ENCODE data around the gene XXYLT1. TPM values are rescaled to one million over a fixed set of nuclear protein-coding genes. Genes with fewer than 3 reads are reported as not detected.

XXYLT1 gene
- total and polyA plus RNA-seq, 10 donors = 2.7 to 22.3 (median 9.5) TPM

DNA sequence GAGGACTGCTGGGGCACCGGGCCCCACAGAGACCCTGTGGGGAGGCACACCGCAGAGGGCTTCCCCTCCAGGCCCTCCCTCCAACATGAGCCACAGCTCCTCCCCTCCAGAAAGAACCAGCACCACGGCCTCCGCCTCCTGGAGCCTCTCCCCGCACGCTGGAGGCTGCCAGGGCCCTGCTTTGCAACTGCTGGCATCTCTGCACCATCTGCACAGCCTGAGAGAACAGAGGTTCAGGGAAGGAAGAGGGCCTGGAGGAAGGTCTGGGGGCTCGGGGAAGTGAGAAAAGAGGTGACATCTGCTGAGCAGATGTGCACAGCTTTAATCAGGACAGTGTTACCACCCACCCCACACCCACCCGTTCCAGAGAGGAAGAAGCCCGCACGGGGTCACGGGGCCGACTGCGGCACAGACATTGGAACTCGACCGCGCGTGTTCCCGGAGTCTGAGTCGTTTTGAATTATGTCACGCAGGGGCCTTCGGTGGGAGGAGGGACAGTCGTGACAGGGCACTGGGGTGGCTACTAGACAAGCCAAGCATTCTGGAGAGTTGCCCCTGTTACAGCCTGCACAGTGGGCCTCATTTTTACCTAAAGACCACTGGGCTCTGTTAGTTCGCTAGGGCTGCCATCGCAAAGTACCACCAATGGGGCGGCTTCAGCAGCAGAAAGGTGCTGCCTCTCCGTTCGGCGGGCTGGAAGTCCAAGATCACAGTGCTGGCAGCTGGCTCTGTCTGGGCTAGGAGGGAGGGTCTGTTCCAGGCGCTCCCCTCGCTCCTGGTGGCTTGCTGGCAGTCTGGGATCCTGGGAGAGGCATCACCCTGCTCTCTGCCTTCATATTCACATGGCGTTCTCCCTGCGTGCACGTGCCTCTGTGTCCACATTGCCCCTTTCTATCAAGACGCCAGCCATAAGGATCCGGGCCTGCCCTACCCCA lies 194.8 kb downstream of the XXYLT1 start:
- intact Hi-C loops (cut with DNase I; ENCODE audit: low total_unique reads) = no loop called here
- TF ChIP-seq, protein P1, sequence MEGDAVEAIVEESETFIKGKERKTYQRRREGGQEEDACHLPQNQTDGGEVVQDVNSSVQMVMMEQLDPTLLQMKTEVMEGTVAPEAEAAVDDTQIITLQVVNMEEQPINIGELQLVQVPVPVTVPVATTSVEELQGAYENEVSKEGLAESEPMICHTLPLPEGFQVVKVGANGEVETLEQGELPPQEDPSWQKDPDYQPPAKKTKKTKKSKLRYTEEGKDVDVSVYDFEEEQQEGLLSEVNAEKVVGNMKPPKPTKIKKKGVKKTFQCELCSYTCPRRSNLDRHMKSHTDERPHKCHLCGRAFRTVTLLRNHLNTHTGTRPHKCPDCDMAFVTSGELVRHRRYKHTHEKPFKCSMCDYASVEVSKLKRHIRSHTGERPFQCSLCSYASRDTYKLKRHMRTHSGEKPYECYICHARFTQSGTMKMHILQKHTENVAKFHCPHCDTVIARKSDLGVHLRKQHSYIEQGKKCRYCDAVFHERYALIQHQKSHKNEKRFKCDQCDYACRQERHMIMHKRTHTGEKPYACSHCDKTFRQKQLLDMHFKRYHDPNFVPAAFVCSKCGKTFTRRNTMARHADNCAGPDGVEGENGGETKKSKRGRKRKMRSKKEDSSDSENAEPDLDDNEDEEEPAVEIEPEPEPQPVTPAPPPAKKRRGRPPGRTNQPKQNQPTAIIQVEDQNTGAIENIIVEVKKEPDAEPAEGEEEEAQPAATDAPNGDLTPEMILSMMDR (IDR thresholded peaks at IDR 0.05 in 8 of 11, conservative IDR thresholded peaks at IDR 0.05 in 3 of 11) = no peak
- peak in 1 of 3 donors; percentile 0 for TF ChIP-seq POLR2AphosphoS5 (IDR thresholded peaks at IDR 0.05)
- H3K27ac ChIP-seq = no peak overlapping the region
- peaks cover 0 to 5% (median 0%) of the 10 kb centered on the region in 6 donors for H3K36me3 ChIP-seq
- WGBS, 5 donors = 77 to 86% (median 78%) methylated on average over 32 to 35 of the region's 35 CpGs
- no peaks in the 10 kb centered on the region for H3K27me3 ChIP-seq (replicated peaks in 1 of 7)
- peaks cover 0 to 68% (median 33%) of the 10 kb centered on the region in 6 donors for H3K4me1 ChIP-seq
- H3K4me3 ChIP-seq = no peak overlapping the region
- H3K9me3 ChIP-seq = no peaks in the 10 kb centered on the region
- peak; percentile 67 for DNase-seq

DNA sequence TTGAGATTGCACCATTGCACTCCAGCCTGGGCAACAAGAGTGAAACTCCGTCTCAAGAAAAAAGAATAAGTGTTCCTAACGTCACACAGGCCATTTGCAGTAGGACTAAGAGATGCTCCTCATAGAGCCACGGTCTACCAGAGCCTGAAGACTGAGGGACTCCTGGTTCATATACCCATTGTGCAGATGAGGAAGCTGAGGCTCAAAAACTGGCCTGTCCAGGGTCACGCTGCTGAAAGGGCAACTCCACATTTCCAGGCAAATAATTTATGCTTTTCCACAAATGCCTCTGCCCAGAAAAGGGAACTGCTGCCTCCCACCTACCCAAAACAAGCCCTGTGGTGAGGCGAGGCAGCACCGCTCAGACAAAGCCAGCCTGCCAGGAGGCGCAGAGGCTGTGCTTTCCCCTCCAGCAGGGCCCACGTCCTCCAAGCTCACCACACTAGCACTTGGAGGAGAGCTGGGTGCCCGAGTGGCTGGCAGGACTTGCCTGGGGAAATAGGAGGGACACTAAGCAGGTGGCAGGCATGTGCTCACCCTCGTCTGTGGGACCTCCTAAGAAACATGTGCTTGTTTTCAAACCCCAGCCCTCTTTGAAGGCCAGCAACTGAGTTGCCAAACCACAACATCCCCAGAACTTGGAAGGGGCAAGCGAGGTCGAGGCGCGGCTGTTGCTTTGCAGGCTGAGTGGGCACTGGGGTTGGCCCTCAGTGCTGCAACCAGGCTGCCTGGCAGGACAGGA lies 195.6 kb downstream of the XXYLT1 start:
- DNase-seq = peak; percentile 66
- Histone ChIP-seq H3K36me3 (peaks cover 0 to 6% (median 0%) of the 10 kb centered on the region in 6 donors), H3K9me3 (no peaks in the 10 kb centered on the region), H3K4me1 (peaks cover 0 to 60% (median 25%) of the 10 kb centered on the region in 6 donors), H3K4me3 (no peak overlapping the region), H3K27ac (no peak overlapping the region), H3K27me3 (replicated peaks in 1 of 7) (no peaks in the 10 kb centered on the region)
- 68 to 77% (median 76%) methylated on average over 13 to 14 of the region's 14 CpGs for WGBS, 5 donors
- intact Hi-C loops (cut with DNase I; ENCODE audit: low total_unique reads) = no loop called here
- TF ChIP-seq, protein P1 (IDR thresholded peaks at IDR 0.05 in 8 of 11, conservative IDR thresholded peaks at IDR 0.05 in 3 of 11) = no peak
- peak in 1 of 3 donors; percentile 13 for TF ChIP-seq POLR2AphosphoS5 (IDR thresholded peaks at IDR 0.05)

DNA sequence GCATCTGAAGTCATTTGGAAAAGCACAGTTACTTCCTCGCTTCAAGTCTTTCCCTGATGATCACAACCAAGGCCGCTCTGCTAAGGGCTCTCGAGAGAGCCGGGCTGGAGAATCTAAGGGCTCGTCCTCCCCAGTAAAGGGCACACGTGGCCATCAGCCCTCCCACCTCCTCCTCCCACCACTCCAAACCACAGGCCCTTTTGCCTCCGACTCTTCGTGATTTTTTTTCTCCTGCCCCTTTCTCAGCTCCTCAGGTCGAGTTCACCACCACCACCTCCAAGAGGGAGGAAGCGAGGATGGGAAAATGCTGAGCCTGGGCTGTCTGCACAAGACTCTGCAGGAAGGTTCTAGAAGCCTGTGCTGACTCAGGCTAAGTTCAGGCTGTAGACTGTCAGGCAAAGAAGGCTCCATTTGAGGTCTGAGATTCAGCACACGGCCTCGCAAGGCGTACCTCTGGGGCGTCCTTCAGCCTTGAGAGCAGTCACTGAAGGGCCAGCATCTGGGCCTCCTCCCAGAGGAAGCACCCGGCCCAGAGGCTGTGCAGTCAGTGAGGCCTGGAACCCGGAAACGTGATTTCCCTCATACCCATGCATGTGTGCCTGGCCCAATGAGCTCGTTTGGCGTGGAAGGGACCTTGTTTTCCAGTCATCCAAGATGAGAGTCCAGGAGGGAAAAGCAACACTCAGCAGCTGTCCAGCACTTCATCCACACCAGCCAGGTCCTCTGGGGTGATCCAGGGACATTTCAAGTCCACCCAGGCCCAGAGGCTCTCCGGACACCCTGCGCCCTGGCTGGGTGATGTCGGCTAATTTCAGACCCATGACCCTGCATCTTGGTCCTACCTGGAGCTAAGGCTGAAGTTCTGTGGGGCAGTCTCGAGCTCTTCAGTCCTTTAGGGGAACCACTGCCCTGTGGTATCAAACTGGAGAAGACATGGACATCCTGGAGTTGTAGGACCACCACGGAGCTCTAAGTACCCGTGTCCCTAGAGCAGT lies 196.8 kb downstream of the XXYLT1 start:
- DNase-seq = peak; percentile 67
- Histone ChIP-seq H3K9me3 (no peaks in the 10 kb centered on the region), H3K36me3 (peaks cover 0 to 17% (median 7%) of the 10 kb centered on the region in 6 donors), H3K27me3 (replicated peaks in 1 of 7) (no peaks in the 10 kb centered on the region), H3K4me1 (peaks cover 0 to 47% (median 14%) of the 10 kb centered on the region in 6 donors), H3K4me3 (no peak overlapping the region), H3K27ac (peak overlapping the region in 5 of 8 donors; percentile 4 to 54 (median 26))
- intact Hi-C loops (cut with DNase I; ENCODE audit: low total_unique reads) = no loop called here
- peak; percentile 36 to 68 (median 42) for TF ChIP-seq POLR2AphosphoS5 (IDR thresholded peaks at IDR 0.05)
- TF ChIP-seq, protein P1 (IDR thresholded peaks at IDR 0.05 in 8 of 11, conservative IDR thresholded peaks at IDR 0.05 in 3 of 11) = no peak
- WGBS, 5 donors = 77 to 85% (median 84%) methylated on average over 24 to 25 of the region's 25 CpGs

Measured in spleen (tissue), 11 donors.